Measurements from ENCODE around the gene LUC7L. TPM values are rescaled to one million over a fixed set of nuclear protein-coding genes. Genes with fewer than 3 reads are reported as not detected.
A peak's percentile ranks its signal among the peaks of the same experiment; 100 is the strongest.
"Not testable (repeated sequence)": the region's sequence is repeated elsewhere in the genome, so short reads cannot be mapped to it uniquely, and the experiment has no call there.

Gene LUC7L
- total RNA-seq, 1 donor: 52.7 TPM

DNA sequence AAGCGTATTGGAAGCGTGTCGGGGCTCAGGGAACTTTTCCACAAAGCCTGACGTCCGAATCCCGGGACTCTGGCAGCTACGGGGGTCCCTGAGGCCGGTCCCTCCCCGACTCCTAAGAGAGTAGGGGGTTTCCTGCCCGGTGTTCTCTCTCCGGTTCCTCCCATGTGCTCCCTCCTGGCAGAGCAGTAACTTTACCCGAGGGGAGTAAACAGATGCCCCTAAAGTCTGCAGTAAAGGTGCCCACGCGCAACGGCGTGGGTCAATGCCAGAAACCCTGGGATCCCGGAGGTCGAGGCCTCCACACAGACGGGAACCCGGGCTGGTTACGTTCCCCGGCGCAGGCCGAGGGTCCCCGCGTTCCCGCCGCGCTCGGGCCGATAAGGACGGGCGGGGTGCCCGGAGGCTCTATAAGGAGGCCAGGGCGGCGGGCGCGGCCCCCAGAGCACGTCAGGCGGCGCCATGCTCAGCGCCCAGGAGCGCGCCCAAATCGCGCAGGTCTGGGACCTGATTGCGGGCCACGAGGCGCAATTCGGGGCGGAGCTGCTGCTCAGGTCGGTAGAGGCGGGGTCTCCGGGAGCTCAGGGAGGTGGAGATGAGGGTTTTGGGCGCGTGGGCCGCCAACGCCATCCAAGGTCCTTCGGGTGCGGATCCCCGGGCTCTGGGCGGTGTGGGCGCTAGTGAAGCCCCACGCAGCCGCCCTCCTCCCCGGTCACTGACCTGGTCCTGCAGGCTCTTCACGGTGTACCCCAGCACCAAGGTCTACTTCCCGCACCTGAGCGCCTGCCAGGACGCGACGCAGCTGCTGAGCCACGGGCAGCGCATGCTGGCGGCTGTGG, 63.5 kb downstream of the LUC7L start, which contains the start of gene HBM:
TSS of gene HBM (plus strand) at position 440 of the 836 bp plus-strand sequence. CDS start at position 460, 20 bp downstream.
- no peak for TF ChIP-seq CTCF (IDR thresholded peaks at IDR 0.05; ENCODE audit: insufficient read depth, low read depth, low read length)
- no peak for DNase-seq (ENCODE audit: low read depth)
- peak within 1 kb of the TSS; percentile 44 for H3K4me3 ChIP-seq (ENCODE audit: low read depth, low read length)

DNA sequence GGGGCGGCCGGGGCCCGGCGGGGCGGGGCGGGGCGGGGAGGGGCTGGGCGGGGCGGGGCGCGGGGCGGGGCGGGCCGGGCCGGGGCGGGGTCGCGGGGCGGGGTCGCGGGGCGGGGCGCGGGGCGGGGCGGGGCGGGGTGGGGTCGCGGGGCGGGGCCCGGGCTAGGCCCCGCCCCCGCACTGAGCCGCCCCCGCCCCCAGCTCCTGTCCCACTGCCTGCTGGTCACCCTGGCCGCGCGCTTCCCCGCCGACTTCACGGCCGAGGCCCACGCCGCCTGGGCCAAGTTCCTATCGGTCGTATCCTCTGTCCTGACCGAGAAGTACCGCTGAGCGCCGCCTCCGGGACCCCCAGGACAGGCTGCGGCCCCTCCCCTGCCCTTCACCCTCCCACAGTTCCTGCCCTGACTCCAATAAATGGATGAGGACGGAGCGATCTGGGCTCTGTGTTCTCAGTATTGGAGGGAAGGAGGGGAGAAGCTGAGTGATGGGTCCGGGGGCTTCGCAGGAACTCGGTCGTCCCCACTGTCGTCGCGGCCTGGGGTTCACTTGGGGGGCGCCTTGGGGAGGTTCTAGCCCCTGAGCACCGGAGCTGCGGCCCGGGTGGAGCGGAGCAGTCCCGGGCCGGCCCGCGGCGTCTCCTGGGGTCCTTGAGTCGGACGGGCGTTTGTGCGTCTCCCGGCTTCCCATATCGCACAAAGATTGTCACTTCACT, 64.3 kb downstream of the LUC7L start:
- H3K4me3 ChIP-seq (ENCODE audit: low read depth, low read length): peak overlapping the region; percentile 44
- no peak for TF ChIP-seq CTCF (IDR thresholded peaks at IDR 0.05; ENCODE audit: insufficient read depth, low read depth, low read length)
- DNase-seq (ENCODE audit: low read depth): no peak

- not testable (repeated sequence) for H3K4me3 ChIP-seq (ENCODE audit: low read depth, low read length); DNase-seq (ENCODE audit: low read depth)
Observed at GRCh38 chr16:164134-164823, 65.0 kb downstream of the LUC7L start.

- not testable (repeated sequence) for DNase-seq (ENCODE audit: low read depth); H3K4me3 ChIP-seq (ENCODE audit: low read depth, low read length)
Observed at GRCh38 chr16:163696-164095, 65.6 kb downstream of the LUC7L start.

DNA sequence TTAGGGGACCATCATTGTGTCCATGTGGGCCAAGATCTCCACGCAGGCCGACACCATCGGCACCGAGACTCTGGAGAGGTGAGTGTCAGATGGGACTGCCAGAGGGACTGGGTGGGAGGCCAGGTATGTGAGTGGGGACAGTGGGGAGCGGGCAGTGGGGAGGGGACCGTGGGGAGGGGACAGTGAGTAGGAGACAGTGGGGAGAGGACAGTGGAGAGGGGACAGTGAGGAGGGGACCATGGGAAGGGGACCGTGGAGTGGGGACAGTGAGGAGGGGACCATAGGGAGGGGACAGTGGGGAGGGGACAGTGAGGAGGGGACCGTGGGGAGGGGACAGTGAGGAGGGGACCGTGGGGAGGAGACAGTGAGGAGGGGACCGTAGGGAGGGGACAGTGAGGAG, 66.1 kb downstream of the LUC7L start:
- DNase-seq (ENCODE audit: low read depth); H3K4me3 ChIP-seq (ENCODE audit: low read depth, low read length): not testable (repeated sequence)

- TF ChIP-seq CTCF (IDR thresholded peaks at IDR 0.05; ENCODE audit: insufficient read depth, low read depth, low read length): no peak
- no peak overlapping the region for H3K4me3 ChIP-seq (ENCODE audit: low read depth, low read length)
- no peak for DNase-seq (ENCODE audit: low read depth)
Observed at GRCh38 chr16:162271-162991, 66.8 kb downstream of the LUC7L start.

DNA sequence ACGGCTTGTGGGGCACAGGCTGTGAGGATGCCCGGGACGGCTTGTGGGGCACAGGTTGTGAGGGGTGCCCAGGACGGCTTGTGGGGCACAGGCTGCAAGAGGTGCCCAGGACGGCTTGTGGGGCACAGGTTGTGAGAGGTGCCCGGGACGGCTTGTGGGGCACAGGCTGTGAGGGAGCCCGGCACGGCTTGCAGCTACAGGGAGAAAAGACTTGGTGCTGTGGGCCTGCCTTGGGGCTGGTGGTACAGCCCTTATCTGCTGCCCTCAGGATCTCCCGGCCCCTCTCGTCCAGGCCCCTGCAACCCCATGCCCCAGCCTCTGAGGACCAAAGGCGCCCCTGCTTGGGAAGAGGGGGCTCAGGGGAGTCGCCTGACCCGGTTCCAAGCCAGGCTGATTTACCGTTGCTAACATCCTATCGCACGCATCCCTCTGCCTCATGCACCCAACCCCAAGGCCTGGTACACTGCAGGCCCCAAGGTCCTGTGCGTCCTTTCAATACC, 68.5 kb downstream of the LUC7L start:
- no peak for DNase-seq (ENCODE audit: low read depth)
- H3K4me3 ChIP-seq (ENCODE audit: low read depth, low read length): no peak overlapping the region
- TF ChIP-seq CTCF (IDR thresholded peaks at IDR 0.05; ENCODE audit: insufficient read depth, low read depth, low read length): no peak

DNA sequence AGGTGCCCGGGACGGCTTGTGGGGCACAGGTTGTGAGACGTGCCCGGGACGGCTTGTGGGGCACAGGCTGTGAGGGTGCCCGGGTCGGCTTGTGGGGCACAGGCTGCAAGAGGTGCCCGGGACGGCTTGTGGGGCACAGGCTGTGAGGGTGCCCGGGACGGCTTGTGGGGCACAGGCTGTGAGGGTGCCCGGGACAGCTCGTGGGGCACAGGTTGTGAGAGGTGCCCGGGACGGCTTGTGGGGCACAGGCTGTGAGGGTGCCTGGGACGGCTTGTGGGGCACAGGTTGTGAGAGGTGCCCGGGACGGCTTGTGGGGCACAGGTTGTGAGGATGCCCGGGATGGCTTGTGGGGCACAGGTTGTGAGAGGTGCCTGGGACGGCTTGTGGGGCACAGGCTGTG, 69.0 kb downstream of the LUC7L start:
- not testable (repeated sequence) for DNase-seq (ENCODE audit: low read depth); H3K4me3 ChIP-seq (ENCODE audit: low read depth, low read length)

Measured in fibroblast of villous mesenchyme (primary cell).